BE2C (cell line): ENCODE results near the gene KCNQ5.

ENCODE experiments used
- DNase-seq: peaks from one replicate; pipeline ENCODE4 v3.0.0-alpha.2; 2020
- H3K27me3 ChIP-seq: fragments of 250-450 bp; sonication (Bioruptor Pico); 2 replicates; pipeline ENCODE4 v1.5.1; 2020; ENCODE audit warnings: mild to moderate bottlenecking
- H3K36me3 ChIP-seq: fragments of 250-450 bp; sonication (Bioruptor Pico); 2 replicates; pipeline ENCODE4 v1.5.1; 2020; ENCODE audit warnings: mild to moderate bottlenecking
- H3K4me1 ChIP-seq: fragments of 250-450 bp; sonication (Bioruptor Pico); 2 replicates; pipeline ENCODE4 v1.5.1; 2020
- H3K4me3 ChIP-seq: 2 replicates; pipeline ENCODE4 v1.5.1; 2011; ENCODE audit warnings: low read depth, low read length
- H3K9me3 ChIP-seq: fragments of 250-450 bp; sonication (Bioruptor Pico); 2 replicates; pipeline ENCODE4 v1.5.1; 2020
- CTCF ChIP-seq: IDR thresholded peaks from 2 replicates; pipeline ENCODE4 v1.5.1; 2012; ENCODE audit warnings: mild to moderate bottlenecking, low read depth, low read length

KCNQ5 gene

DNA sequence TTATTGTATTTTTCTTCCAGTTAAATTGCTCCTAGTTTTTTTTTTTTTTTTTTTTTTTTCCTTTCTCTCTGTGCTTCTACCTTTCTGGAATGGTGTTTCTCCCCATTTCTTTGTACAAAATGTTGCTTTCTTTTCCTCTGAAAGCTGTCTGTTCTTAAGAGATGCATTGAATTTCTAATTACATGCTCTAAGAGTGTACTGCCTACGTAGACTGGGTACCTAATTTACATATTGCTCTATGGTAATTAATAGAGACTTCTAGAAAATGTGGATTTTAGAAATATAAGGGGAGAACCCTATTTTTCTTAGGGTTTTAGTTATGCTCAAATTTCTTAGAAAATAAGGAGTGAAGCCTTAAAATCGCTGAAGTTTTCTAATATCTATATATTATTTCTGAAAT, 13.8 kb downstream of the KCNQ5 start:
- no peaks in the 10 kb centered on the region for H3K4me1 ChIP-seq
- no peaks in the 10 kb centered on the region for H3K27me3 ChIP-seq
- H3K36me3 ChIP-seq = no peaks in the 10 kb centered on the region

DNA sequence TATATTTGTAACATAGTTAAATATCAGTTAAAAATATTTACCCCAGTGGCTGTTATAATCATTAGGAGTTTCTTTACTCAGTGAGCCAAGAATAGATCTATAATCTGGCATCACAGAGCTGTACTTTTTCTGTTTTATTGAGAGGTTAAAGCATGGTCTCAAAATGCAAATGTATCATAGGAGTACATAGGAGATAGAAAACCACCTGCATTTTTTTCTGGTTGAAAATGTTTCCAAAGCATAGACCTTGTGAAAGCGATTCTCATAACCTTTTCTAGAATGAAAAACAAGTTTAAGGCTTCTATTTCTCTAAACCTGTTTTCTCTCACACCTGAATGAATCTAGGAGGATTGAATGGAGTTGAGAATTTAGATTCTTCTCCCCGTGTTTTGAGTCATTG, 14.4 kb downstream of the KCNQ5 start:
- no peak overlapping the region for H3K4me3 ChIP-seq
- H3K36me3 ChIP-seq = no peaks in the 10 kb centered on the region
- no peaks in the 10 kb centered on the region for H3K27me3 ChIP-seq
- TF ChIP-seq CTCF = no peak
- H3K9me3 ChIP-seq = no peaks in the 10 kb centered on the region
- DNase-seq = no peak
- H3K4me1 ChIP-seq = no peaks in the 10 kb centered on the region

More for the DNA sequence above, 13.8 kb downstream of the KCNQ5 start:
- no peak overlapping the region for H3K4me3 ChIP-seq
- TF ChIP-seq CTCF = no peak
- no peak for DNase-seq
- no peaks in the 10 kb centered on the region for H3K9me3 ChIP-seq

GRCh38 chr6:72636786-72637185, 14.9 kb downstream of the KCNQ5 start:
- Histone ChIP-seq H3K4me1 (no peaks in the 10 kb centered on the region), H3K4me3 (no peak overlapping the region), H3K9me3 (no peaks in the 10 kb centered on the region), H3K27me3 (no peaks in the 10 kb centered on the region), H3K36me3 (no peaks in the 10 kb centered on the region)
- no peak for DNase-seq
- no peak for TF ChIP-seq CTCF

DNA sequence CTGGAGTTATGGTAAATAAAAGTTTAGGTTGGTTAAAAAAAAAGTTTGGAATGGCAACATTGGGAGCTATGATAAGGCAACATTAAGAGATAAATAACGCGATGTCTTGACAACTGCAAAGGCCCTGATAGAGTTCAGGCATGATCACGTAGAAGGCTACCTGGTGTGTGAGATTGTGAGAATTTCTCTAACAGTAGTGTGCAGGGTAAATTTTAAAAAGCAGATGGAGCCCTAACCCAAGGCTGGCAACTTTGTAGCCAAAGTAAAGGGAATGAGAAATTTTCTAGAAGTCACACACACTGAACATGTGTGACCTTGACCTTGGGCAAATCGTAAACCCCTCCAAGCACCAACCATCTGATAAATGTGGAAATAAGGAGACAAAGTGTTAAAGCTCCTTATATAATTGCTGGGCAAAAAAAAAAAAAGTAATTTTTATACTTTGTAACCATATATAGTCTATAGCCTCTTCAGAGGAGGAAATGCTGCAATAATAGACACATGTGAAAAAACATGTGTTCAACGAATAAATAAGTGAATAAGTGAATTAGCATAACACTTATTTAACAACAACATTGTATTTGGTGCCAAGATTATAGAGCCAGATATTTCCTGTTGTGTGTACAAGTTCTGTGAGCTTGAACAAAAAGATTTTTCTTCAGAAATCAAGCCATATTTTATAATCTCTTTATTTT, 18.2 kb downstream of the KCNQ5 start:
- H3K4me3 ChIP-seq = no peak overlapping the region
- no peaks in the 10 kb centered on the region for H3K9me3 ChIP-seq
- no peak for DNase-seq
- no peak for TF ChIP-seq CTCF
- no peaks in the 10 kb centered on the region for H3K36me3 ChIP-seq
- no peaks in the 10 kb centered on the region for H3K4me1 ChIP-seq
- no peaks in the 10 kb centered on the region for H3K27me3 ChIP-seq

DNA sequence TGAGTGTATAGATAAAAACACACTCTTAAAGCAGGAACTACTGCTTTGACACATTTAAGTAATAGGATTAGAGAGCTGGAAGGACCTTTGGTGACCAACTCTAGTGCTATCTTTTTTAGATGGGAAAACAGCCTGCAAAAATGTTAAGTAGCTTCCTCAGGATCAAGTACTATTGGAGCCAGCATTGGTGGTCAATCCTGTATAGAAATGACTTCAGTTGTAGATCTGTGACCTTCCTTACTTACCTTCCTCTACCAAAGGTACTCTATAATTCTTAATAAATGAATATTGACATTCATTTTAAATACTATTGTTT, 18.7 kb downstream of the KCNQ5 start:
- Histone ChIP-seq H3K4me3 (no peak overlapping the region), H3K9me3 (no peaks in the 10 kb centered on the region), H3K36me3 (no peaks in the 10 kb centered on the region), H3K4me1 (no peaks in the 10 kb centered on the region), H3K27me3 (no peaks in the 10 kb centered on the region)
- no peak for DNase-seq
- no peak for TF ChIP-seq CTCF

DNA sequence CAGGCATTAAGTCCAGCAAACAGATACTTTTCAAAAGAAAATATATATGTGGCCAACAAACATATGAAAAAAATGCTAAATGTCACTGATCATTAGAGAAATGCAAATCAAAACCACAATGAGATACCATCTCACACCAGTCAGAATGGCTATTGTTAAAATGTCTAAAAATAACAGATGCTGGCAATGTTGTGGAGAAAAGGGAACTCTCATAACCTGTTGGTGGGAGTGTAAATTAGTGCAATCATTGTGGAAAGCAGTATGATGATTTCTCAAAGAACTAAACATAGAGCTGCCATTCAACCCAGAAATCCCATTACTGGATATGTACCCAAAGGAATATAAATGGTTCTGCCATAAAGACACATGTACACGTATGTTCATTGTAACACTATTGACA, 20.6 kb downstream of the KCNQ5 start:
- Histone ChIP-seq H3K4me1 (no peaks in the 10 kb centered on the region), H3K36me3 (no peaks in the 10 kb centered on the region), H3K27me3 (no peaks in the 10 kb centered on the region), H3K4me3 (no peak overlapping the region), H3K9me3 (no peaks in the 10 kb centered on the region)
- DNase-seq = no peak
- no peak for TF ChIP-seq CTCF
